ENCODE data around the gene ATXN7L2. TPM values are rescaled to one million over a fixed set of nuclear protein-coding genes. Genes with fewer than 3 reads are reported as not detected.

ATXN7L2 gene
- total and polyA plus RNA-seq, 3 experiments from 2014 or later = 8.7 to 15.3 (median 14.6) TPM

GRCh38 chr1:109493227-109493626 lies 9.5 kb downstream of the ATXN7L2 start:
- Histone ChIP-seq H3K4me1 (ENCODE audit: insufficient read depth, low read length) (peaks cover 46% of the 10 kb centered on the region), H3K27ac (ENCODE audit: low read depth, low read length) (no peak overlapping the region), H3K27me3 (ENCODE audit: insufficient read depth, low read length, poor library complexity, severe bottlenecking) (no peaks in the 10 kb centered on the region), H3K4me3 (ENCODE audit: low read length) (no peak overlapping the region), H3K9me3 (ENCODE audit: low read length) (no peaks in the 10 kb centered on the region), H3K36me3 (ENCODE audit: insufficient read depth, low read length) (peaks cover 32% of the 10 kb centered on the region)
- peak overlapping the region in 2 of 8 donors; percentile 64 to 95 for H3K27ac Mint-ChIP-seq
- H3K9me3 Mint-ChIP-seq = no peaks in the 10 kb centered on the region
- ChIA-PET CTCF (interaction anchor here (1.0 to 32.5 kb wide), 16 partner anchors 10 to 297 kb away, joined by 3 to 1339 read pairs (median 5); partner anchors contain the start of genes AMIGO1, ATXN7L2, GNAI3 and GPR61), POLR2A (interaction anchor here (1.0 to 2.7 kb wide), 5 partner anchors 10 to 55 kb away, joined by 4 to 20 read pairs (median 6); partner anchors contain the start of genes AMIGO1 and GNAI3)
- H3K4me3 Mint-ChIP-seq = peak overlapping the region; percentile 92 to 98 (median 95)
- DNase-seq = no peak
- H3K4me1 Mint-ChIP-seq = peaks cover 37 to 55% (median 45%) of the 10 kb centered on the region in 3 donors
- H3K27me3 Mint-ChIP-seq = no peaks in the 10 kb centered on the region
- peaks cover 5 to 52% (median 12%) of the 10 kb centered on the region in 3 donors for H3K36me3 Mint-ChIP-seq

DNA sequence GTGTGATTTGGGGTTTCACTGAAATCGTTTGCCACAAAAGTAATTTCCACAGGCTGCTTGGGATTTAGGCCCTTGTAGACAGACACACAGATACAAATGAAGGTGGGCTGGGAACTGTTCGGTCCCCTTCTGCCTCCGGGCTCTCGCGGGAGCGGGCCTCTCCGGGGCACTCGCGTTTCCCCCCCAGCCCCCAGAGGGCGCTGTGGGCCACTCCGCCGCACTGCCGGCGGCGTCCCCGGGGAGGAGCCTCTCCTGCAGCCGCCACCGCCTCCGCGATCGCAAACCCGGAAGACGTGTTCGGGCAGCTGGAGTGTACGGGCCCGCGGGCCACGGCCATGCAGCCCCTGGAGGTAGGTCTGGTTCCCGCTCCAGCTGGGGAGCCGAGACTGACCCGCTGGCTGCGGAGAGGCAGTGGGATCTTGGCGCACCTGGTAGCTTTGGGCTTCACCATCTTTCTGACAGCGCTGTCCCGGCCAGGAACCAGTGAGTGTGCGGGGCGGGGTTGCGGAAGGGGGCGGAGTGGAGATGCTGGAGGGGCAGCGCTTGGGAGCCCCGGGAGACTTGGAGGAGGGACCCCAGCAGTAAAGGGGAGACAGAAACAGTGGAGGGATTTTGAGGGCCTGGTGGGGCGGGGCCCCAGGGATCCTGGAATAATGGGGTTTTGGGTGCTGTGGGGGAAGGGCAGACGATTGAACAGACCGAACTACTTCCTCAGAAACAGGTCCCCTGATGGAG lies 10.3 kb downstream of the ATXN7L2 start, which contains the start of gene CYB561D1:
Gene CYB561D1, plus strand, starts transcription at position 290 of the 735 bp plus-strand sequence. Its CDS starts 46 bp downstream, at position 336.
- Mint-ChIP-seq H3K4me1 (peaks cover 41 to 61% (median 52%) of the 10 kb centered on the region in 3 donors), H3K27me3 (no peaks in the 10 kb centered on the region), H3K27ac (peak within 1 kb of the TSS; percentile 80 to 97 (median 90)), H3K4me3 (peak within 1 kb of the TSS; percentile 92 to 98 (median 95)), H3K36me3 (peaks cover 5 to 48% (median 12%) of the 10 kb centered on the region in 3 donors), H3K9me3 (no peaks in the 10 kb centered on the region)
- ChIA-PET POLR2A (interaction anchor here (0.9 to 2.7 kb wide), 6 partner anchors 9 to 280 kb away, joined by 3 to 20 read pairs (median 6); partner anchors contain the start of genes AMIGO1, ATXN7L2, GNAI3 and SARS1), CTCF (interaction anchor here (0.7 to 32.5 kb wide), 18 partner anchors 8 to 296 kb away, joined by 3 to 1339 read pairs (median 4); partner anchors contain the start of genes AMIGO1, ATXN7L2, GNAI3 and GPR61)
- Histone ChIP-seq H3K4me3 (ENCODE audit: low read length) (peak within 1 kb of the TSS; percentile 87), H3K9me3 (ENCODE audit: low read length) (no peaks in the 10 kb centered on the region), H3K4me1 (ENCODE audit: insufficient read depth, low read length) (peaks cover 54% of the 10 kb centered on the region), H3K36me3 (ENCODE audit: insufficient read depth, low read length) (peaks cover 29% of the 10 kb centered on the region), H3K27me3 (ENCODE audit: insufficient read depth, low read length, poor library complexity, severe bottlenecking) (no peaks in the 10 kb centered on the region), H3K27ac (ENCODE audit: low read depth, low read length) (peak within 1 kb of the TSS; percentile 51)
- peak; percentile 85 to 92 (median 88) for DNase-seq

DNA sequence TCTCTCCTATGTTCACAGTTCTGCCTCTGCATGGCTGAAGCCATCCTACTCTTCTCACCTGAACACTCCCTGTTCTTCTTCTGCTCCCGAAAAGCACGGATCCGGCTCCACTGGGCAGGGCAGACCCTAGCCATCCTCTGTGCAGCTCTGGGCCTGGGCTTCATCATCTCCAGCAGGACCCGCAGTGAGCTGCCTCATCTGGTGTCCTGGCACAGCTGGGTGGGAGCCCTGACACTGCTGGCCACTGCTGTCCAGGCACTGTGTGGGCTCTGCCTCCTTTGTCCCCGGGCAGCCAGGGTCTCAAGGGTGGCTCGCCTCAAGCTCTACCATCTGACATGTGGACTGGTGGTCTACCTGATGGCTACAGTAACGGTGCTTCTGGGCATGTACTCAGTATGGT lies 12.0 kb downstream of the ATXN7L2 start:
- Mint-ChIP-seq H3K9me3 (no peaks in the 10 kb centered on the region), H3K27ac (peak overlapping the region in 5 of 8 donors; percentile 24 to 95 (median 87)), H3K4me3 (peak overlapping the region; percentile 46 to 98 (median 95)), H3K4me1 (peaks cover 53 to 76% (median 65%) of the 10 kb centered on the region in 3 donors), H3K36me3 (peaks cover 5 to 50% (median 9%) of the 10 kb centered on the region in 3 donors), H3K27me3 (no peaks in the 10 kb centered on the region)
- no peaks in the 10 kb centered on the region for H3K9me3 ChIP-seq (ENCODE audit: low read length)
- no peak for DNase-seq
- H3K36me3 ChIP-seq (ENCODE audit: insufficient read depth, low read length) = peaks cover 32% of the 10 kb centered on the region
- ChIA-PET CTCF (interaction anchor here (0.9 to 32.5 kb wide), 4 partner anchors 12 to 38 kb away, joined by 3 to 1339 read pairs (median 203); partner anchors contain the start of genes AMIGO1, ATXN7L2 and GPR61), POLR2A (no interaction called here)
- H3K27ac ChIP-seq (ENCODE audit: low read depth, low read length) = no peak overlapping the region
- peak overlapping the region; percentile 87 for H3K4me3 ChIP-seq (ENCODE audit: low read length)
- peaks cover 71% of the 10 kb centered on the region for H3K4me1 ChIP-seq (ENCODE audit: insufficient read depth, low read length)
- no peaks in the 10 kb centered on the region for H3K27me3 ChIP-seq (ENCODE audit: insufficient read depth, low read length, poor library complexity, severe bottlenecking)

DNA sequence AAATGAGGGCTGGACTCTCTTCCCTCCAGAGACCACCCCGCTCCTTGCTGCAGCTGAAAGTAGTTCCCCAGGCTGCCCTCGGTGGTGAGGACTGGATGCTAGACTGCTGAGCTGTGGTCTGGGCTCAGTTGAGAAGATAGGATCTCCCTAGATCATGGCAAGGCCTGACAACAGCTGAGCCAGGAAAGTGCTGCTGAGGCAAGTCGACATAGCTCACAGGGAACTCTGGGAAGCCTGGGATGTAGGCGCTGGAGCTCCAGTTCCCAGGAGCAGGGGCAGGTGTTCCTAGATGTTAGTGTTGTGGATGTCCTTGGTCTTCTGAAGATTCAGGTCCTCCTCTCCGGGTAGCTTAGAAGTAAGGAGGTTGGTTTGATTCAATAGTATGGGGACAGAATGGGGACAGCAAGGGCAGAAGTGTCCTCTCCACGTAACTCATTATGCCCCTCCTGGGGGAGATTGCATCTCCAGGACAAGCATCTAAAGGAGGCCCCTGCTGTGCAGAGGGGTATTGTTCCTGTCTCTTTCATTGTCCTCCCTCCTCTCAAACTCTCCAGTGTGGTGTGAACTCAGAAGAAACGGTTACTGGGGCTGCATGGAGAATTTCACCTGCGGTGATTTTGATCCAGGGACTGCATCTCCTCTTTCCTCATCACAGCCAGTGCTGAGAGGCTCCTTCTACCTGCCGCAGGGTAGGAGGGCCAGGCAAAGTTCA lies 13.9 kb downstream of the ATXN7L2 start:
- peak overlapping the region in 6 of 7 donors; percentile 1 to 54 (median 41) for H3K4me3 Mint-ChIP-seq
- ChIA-PET CTCF (interaction anchor here (1.1 to 32.5 kb wide), 7 partner anchors 2 to 487 kb away, joined by 3 to 1339 read pairs (median 22); partner anchors contain the start of genes AHCYL1, AMIGO1, ATXN7L2 and CYB561D1), POLR2A (interaction anchor here (0.5 to 2.2 kb wide), 2 partner anchors 35 to 385 kb away, joined by 5 to 10 read pairs; no protein-coding TSS in a partner anchor)
- H3K9me3 ChIP-seq (ENCODE audit: low read length) = no peaks in the 10 kb centered on the region
- no peaks in the 10 kb centered on the region for H3K27me3 ChIP-seq (ENCODE audit: insufficient read depth, low read length, poor library complexity, severe bottlenecking)
- H3K27me3 Mint-ChIP-seq = no peaks in the 10 kb centered on the region
- H3K4me1 ChIP-seq (ENCODE audit: insufficient read depth, low read length) = peaks cover 90% of the 10 kb centered on the region
- peak overlapping the region in 6 of 8 donors; percentile 50 to 78 (median 72) for H3K27ac Mint-ChIP-seq
- peaks cover 33% of the 10 kb centered on the region for H3K36me3 ChIP-seq (ENCODE audit: insufficient read depth, low read length)
- peaks cover 72 to 94% (median 81%) of the 10 kb centered on the region in 3 donors for H3K4me1 Mint-ChIP-seq
- no peak overlapping the region for H3K27ac ChIP-seq (ENCODE audit: low read depth, low read length)
- H3K36me3 Mint-ChIP-seq = peaks cover 5 to 50% (median 9%) of the 10 kb centered on the region in 3 donors
- H3K4me3 ChIP-seq (ENCODE audit: low read length) = no peak overlapping the region
- DNase-seq = no peak
- no peaks in the 10 kb centered on the region for H3K9me3 Mint-ChIP-seq

GRCh38 chr1:109498161-109498801 lies 14.6 kb downstream of the ATXN7L2 start:
- DNase-seq = peak in 1 of 5 donors; percentile 49
- ChIA-PET CTCF (interaction anchor here (1.1 to 32.5 kb wide), 8 partner anchors 3 to 486 kb away, joined by 3 to 1339 read pairs (median 14); partner anchors contain the start of genes AHCYL1, AMIGO1, ATXN7L2 and CYB561D1), POLR2A (interaction anchor here (2.2 kb wide), 1 partner anchor 34 kb away, joined by 10 read pairs; no protein-coding TSS in a partner anchor)
- H3K4me3 ChIP-seq (ENCODE audit: low read length) = no peak overlapping the region
- peak overlapping the region in 6 of 8 donors; percentile 55 to 96 (median 76) for H3K27ac Mint-ChIP-seq
- no peaks in the 10 kb centered on the region for H3K27me3 ChIP-seq (ENCODE audit: insufficient read depth, low read length, poor library complexity, severe bottlenecking)
- peaks cover 78 to 98% (median 84%) of the 10 kb centered on the region in 3 donors for H3K4me1 Mint-ChIP-seq
- peaks cover 93% of the 10 kb centered on the region for H3K4me1 ChIP-seq (ENCODE audit: insufficient read depth, low read length)
- H3K36me3 ChIP-seq (ENCODE audit: insufficient read depth, low read length) = peaks cover 33% of the 10 kb centered on the region
- no peaks in the 10 kb centered on the region for H3K27me3 Mint-ChIP-seq
- H3K9me3 ChIP-seq (ENCODE audit: low read length) = no peaks in the 10 kb centered on the region
- H3K36me3 Mint-ChIP-seq = peaks cover 5 to 50% (median 9%) of the 10 kb centered on the region in 3 donors
- peak overlapping the region in 5 of 7 donors; percentile 10 to 85 (median 41) for H3K4me3 Mint-ChIP-seq
- no peaks in the 10 kb centered on the region for H3K9me3 Mint-ChIP-seq
- no peak overlapping the region for H3K27ac ChIP-seq (ENCODE audit: low read depth, low read length)

- no peaks in the 10 kb centered on the region for H3K27me3 ChIP-seq (ENCODE audit: insufficient read depth, low read length, poor library complexity, severe bottlenecking)
- peak overlapping the region in 6 of 7 donors; percentile 15 to 39 (median 26) for H3K4me3 Mint-ChIP-seq
- H3K4me1 ChIP-seq (ENCODE audit: insufficient read depth, low read length) = peaks cover 95% of the 10 kb centered on the region
- H3K4me3 ChIP-seq (ENCODE audit: low read length) = no peak overlapping the region
- peaks cover 33% of the 10 kb centered on the region for H3K36me3 ChIP-seq (ENCODE audit: insufficient read depth, low read length)
- H3K27ac ChIP-seq (ENCODE audit: low read depth, low read length) = no peak overlapping the region
- peaks cover 82 to 98% (median 90%) of the 10 kb centered on the region in 3 donors for H3K4me1 Mint-ChIP-seq
- peak overlapping the region in 7 of 8 donors; percentile 59 to 97 (median 79) for H3K27ac Mint-ChIP-seq
- ChIA-PET CTCF (interaction anchor here (1.1 to 32.5 kb wide), 7 partner anchors 4 to 485 kb away, joined by 3 to 1339 read pairs (median 22); partner anchors contain the start of genes AHCYL1, AMIGO1, ATXN7L2 and CYB561D1), POLR2A (interaction anchor here (1.6 kb wide), 1 partner anchor 33 kb away, joined by 6 read pairs; no protein-coding TSS in a partner anchor)
- DNase-seq = peak in 1 of 5 donors; percentile 28
- H3K27me3 Mint-ChIP-seq = no peaks in the 10 kb centered on the region
- no peaks in the 10 kb centered on the region for H3K9me3 Mint-ChIP-seq
- peaks cover 5 to 49% (median 9%) of the 10 kb centered on the region in 3 donors for H3K36me3 Mint-ChIP-seq
- no peaks in the 10 kb centered on the region for H3K9me3 ChIP-seq (ENCODE audit: low read length)
These were observed 15.4 kb downstream of the ATXN7L2 start for GRCh38 chr1:109499081-109499480.
